H1 (cell line): ENCODE measurements around the gene HSD17B2.

Experiments used
- BACH1 ChIP-seq: IDR thresholded peaks from 2 replicates; pipeline ENCODE4 v1.6.1; 2012; ENCODE audit warnings: low read length, improper control_type of control experiment
- CBX5 ChIP-seq: fragments of 300-800, 300-1000 bp; sonication (generic); IDR thresholded peaks from 2 replicates; pipeline ENCODE4 v1.7.1; 2016; ENCODE audit warnings: antibody characterized with exemption, low read length, low read depth
- CTCF ChIP-seq, 3 experiments: IDR thresholded peaks; 1 replicate in 2 of 3; 2 replicates in 1 of 3; pipeline versions ENCODE4 v1.5.1 to v1.6.1; 2011; ENCODE audit warnings: low read length in 3 of 3, mild to moderate bottlenecking in 3 of 3, inconsistent platforms in 2 of 3, low read depth in 1 of 3, moderate library complexity in 1 of 3; ENCODE audit not compliant: insufficient read depth in 1 of 3; ENCODE audit errors: control extremely low read depth in 1 of 3
- EP300 ChIP-seq, 2 experiments: IDR thresholded peaks; 1 replicate in 1 of 2; 2 replicates in 1 of 2; pipeline ENCODE4 v1.6.1; 2011 to 2012; ENCODE audit warnings: low read depth in 2 of 2, low read length in 2 of 2, mild to moderate bottlenecking in 2 of 2, borderline replicate concordance in 1 of 2, inconsistent platforms in 1 of 2, moderate library complexity in 1 of 2
- HDAC2 ChIP-seq, 2 experiments: fragments of 300-600 bp in 1 of 2; sonication (generic) in 1 of 2; IDR thresholded peaks; 2 replicates each; pipeline ENCODE4 v1.6.1; 2011 to 2012; ENCODE audit warnings: low read depth in 2 of 2, low read length in 2 of 2, mild to moderate bottlenecking in 2 of 2, moderate library complexity in 2 of 2, borderline replicate concordance in 1 of 2, inconsistent platforms in 1 of 2
- MAFK ChIP-seq: IDR thresholded peaks from 2 replicates; pipeline ENCODE4 v1.6.1; 2012; ENCODE audit warnings: low read depth, mild to moderate bottlenecking, improper control_type of control experiment, low read length
- NRF1 ChIP-seq: IDR thresholded peaks from 2 replicates; pipeline ENCODE4 v1.6.1; 2011; ENCODE audit warnings: mild to moderate bottlenecking, low read depth, low read length, improper control_type of control experiment
- POLR2A ChIP-seq, 2 experiments: IDR thresholded peaks; 1 replicate in 1 of 2; 2 replicates in 1 of 2; pipeline ENCODE4 v1.6.1; 2011; ENCODE audit warnings: low read depth in 2 of 2, low read length in 2 of 2, mild to moderate bottlenecking in 2 of 2; ENCODE audit errors: control extremely low read depth in 1 of 2
- TAF1 ChIP-seq: IDR thresholded peaks from 2 replicates; pipeline ENCODE4 v1.6.1; 2011; ENCODE audit warnings: mild to moderate bottlenecking, low read depth, low read length
- TEAD4 ChIP-seq: IDR thresholded peaks from 2 replicates; pipeline ENCODE4 v1.6.1; 2012; ENCODE audit warnings: low read depth, low read length, inconsistent platforms, mixed read lengths

GRCh38 chr16:82041542-82041941 lies 6.5 kb downstream of the HSD17B2 start:
- TF ChIP-seq BACH1 (no peak), CBX5 (no peak), CTCF (IDR thresholded peaks at IDR 0.05; ENCODE audit: control extremely low read depth in 1 of 3, insufficient read depth in 1 of 3, low read depth in 1 of 3, low read length in 3 of 3) (no peak), TAF1 (no peak), POLR2A (IDR thresholded peaks at IDR 0.05; ENCODE audit: control extremely low read depth in 1 of 2, low read depth in 2 of 2, low read length in 2 of 2) (no peak), MAFK (no peak), NRF1 (no peak), HDAC2 (IDR thresholded peaks at IDR 0.05; ENCODE audit: borderline replicate concordance in 1 of 2, low read depth in 2 of 2, low read length in 2 of 2) (no peak), TEAD4 (no peak), EP300 (IDR thresholded peaks at IDR 0.05; ENCODE audit: borderline replicate concordance in 1 of 2, low read depth in 2 of 2, low read length in 2 of 2) (no peak)
